WTC11 (cell line): ENCODE measurements around the gene DNAJC12.

ENCODE experiments used
- CREB1 ChIP-seq: sonication (generic); formaldehyde crosslinking; IDR thresholded peaks from 2 replicates; pipeline ENCODE4 v1.8.0; 2023; ENCODE audit warnings: mild to moderate bottlenecking, missing genetic modification reagents
- FOXP1 ChIP-seq: sonication (generic); formaldehyde crosslinking; IDR thresholded peaks from 2 replicates; pipeline ENCODE4 v1.8.0; 2022; ENCODE audit warnings: missing genetic modification reagents, mild to moderate bottlenecking, moderate library complexity, borderline replicate concordance
- IRF2 ChIP-seq: sonication (generic); formaldehyde crosslinking; IDR thresholded peaks from 2 replicates; pipeline ENCODE4 v1.8.0; 2022; ENCODE audit warnings: low read depth, missing genetic modification reagents, borderline replicate concordance
- SP1 ChIP-seq: sonication (generic); formaldehyde crosslinking; conservative IDR thresholded peaks from 2 replicates; pipeline ENCODE4 v1.8.1; 2022; ENCODE audit warnings: missing genetic modification reagents
- TF ChIP-seq, protein P1 (sequence below): sonication (generic); formaldehyde crosslinking; IDR thresholded peaks from 2 replicates; pipeline ENCODE4 v1.8.0; 2022; ENCODE audit warnings: mild to moderate bottlenecking, missing genetic modification reagents
- TF ChIP-seq, protein P2 (sequence below): fragments of 200-600 bp; IDR thresholded peaks from 2 replicates; pipeline ENCODE4 v1.8.0; 2022; ENCODE audit warnings: antibody characterized with exemption

DNA sequence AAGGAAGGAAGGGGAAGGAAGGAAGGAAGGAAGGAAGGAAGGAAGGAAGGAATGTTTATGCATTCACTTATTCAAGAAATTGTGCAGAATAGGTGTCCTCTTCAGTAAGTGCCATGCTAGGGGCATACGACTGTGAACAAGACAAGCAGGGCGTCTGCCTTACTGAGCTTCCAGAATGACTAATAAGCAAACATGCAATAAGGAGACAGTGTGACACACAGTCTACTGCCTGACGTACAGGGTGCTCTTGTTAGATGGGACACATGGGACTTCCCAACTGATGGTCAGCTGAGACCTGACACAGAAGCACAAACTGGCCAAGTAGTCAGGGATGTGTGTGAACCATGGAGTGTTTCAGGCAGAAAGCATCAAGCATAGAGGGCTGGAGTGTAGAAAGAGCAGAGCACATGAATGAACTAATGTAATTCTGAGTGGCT is 18.2 kb downstream of the DNAJC12 start:
- TF ChIP-seq IRF2 (CRISPR knock-in tag): no peak
- TF ChIP-seq, protein P1, sequence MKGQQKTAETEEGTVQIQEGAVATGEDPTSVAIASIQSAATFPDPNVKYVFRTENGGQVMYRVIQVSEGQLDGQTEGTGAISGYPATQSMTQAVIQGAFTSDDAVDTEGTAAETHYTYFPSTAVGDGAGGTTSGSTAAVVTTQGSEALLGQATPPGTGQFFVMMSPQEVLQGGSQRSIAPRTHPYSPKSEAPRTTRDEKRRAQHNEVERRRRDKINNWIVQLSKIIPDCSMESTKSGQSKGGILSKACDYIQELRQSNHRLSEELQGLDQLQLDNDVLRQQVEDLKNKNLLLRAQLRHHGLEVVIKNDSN (CRISPR knock-in tag): no peak
- no peak for TF ChIP-seq CREB1 (CRISPR knock-in tag)
- TF ChIP-seq FOXP1 (CRISPR knock-in tag): no peak
- TF ChIP-seq SP1 (CRISPR knock-in tag): no peak
- TF ChIP-seq, protein P2, sequence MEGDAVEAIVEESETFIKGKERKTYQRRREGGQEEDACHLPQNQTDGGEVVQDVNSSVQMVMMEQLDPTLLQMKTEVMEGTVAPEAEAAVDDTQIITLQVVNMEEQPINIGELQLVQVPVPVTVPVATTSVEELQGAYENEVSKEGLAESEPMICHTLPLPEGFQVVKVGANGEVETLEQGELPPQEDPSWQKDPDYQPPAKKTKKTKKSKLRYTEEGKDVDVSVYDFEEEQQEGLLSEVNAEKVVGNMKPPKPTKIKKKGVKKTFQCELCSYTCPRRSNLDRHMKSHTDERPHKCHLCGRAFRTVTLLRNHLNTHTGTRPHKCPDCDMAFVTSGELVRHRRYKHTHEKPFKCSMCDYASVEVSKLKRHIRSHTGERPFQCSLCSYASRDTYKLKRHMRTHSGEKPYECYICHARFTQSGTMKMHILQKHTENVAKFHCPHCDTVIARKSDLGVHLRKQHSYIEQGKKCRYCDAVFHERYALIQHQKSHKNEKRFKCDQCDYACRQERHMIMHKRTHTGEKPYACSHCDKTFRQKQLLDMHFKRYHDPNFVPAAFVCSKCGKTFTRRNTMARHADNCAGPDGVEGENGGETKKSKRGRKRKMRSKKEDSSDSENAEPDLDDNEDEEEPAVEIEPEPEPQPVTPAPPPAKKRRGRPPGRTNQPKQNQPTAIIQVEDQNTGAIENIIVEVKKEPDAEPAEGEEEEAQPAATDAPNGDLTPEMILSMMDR: no peak
